8988T (cell line): ENCODE measurements around the gene FAM167B.
A peak's percentile ranks its signal among the peaks of the same experiment; 100 is the strongest.
"Not testable (repeated sequence)": the region's sequence is repeated elsewhere in the genome, so short reads cannot be mapped to it uniquely, and the experiment has no call there.

ENCODE experiments used
- DNase-seq: peaks from one replicate; pipeline ENCODE4 v3.0.0; 2011

FAM167B gene

GRCh38 chr1:32224285-32224684 is 22.7 kb upstream of the FAM167B start:
- DNase-seq = no peak

- no peak for DNase-seq
These were observed 18.3 kb upstream of the FAM167B start for GRCh38 chr1:32228771-32229170.

- DNase-seq = no peak
These were observed 15.1 kb upstream of the FAM167B start for GRCh38 chr1:32231843-32232432.

- DNase-seq = no peak
These were observed 14.3 kb upstream of the FAM167B start for GRCh38 chr1:32232558-32233304.

GRCh38 chr1:32234792-32235191 is 12.2 kb upstream of the FAM167B start:
- no peak for DNase-seq

GRCh38 chr1:32239337-32239736 is 7.7 kb upstream of the FAM167B start:
- DNase-seq = no peak

- no peak for DNase-seq
These were observed 7.3 kb upstream of the FAM167B start for GRCh38 chr1:32239790-32240139.

- DNase-seq = no peak
These were observed 6.7 kb upstream of the FAM167B start for GRCh38 chr1:32240140-32240951.

- no peak for DNase-seq
These were observed 5.8 kb upstream of the FAM167B start for GRCh38 chr1:32241001-32241763.

- no peak for DNase-seq
These were observed 4.6 kb upstream of the FAM167B start for GRCh38 chr1:32242341-32242851.

GRCh38 chr1:32247452-32247851 is 430 bp downstream of the FAM167B start:
- DNase-seq = no peak

GRCh38 chr1:32247983-32248889 is 1.2 kb downstream of the FAM167B start:
- peak; percentile 71 for DNase-seq

GRCh38 chr1:32249831-32250525 is 3.0 kb downstream of the FAM167B start:
- no peak for DNase-seq

GRCh38 chr1:32250893-32251716 is 4.1 kb downstream of the FAM167B start, which contains the start of gene LCK:
TSS of gene LCK (plus strand) at chr1:32251265. CDS start at chr1:32274330, 23,065 bp downstream.
- DNase-seq = no peak

- no peak for DNase-seq
These were observed 8.3 kb downstream of the FAM167B start for GRCh38 chr1:32255072-32256071.

GRCh38 chr1:32256473-32257226 is 9.6 kb downstream of the FAM167B start:
- no peak for DNase-seq

- no peak for DNase-seq
These were observed 10.1 kb downstream of the FAM167B start for GRCh38 chr1:32257227-32257508.

- not testable (repeated sequence) for DNase-seq
These were observed 16.2 kb downstream of the FAM167B start for GRCh38 chr1:32263236-32263593.
